Osteocyte (in vitro differentiated cells): ENCODE results near the gene CATSPER3. TPM values are rescaled to one million over a fixed set of nuclear protein-coding genes. Genes with fewer than 3 reads are reported as not detected.

Experiments
- DNase-seq: peaks from one replicate; pipeline ENCODE4 v3.0.0; 2021; ENCODE audit warnings: mixed read lengths; ENCODE audit not compliant: unreplicated experiment; ENCODE audit errors: extremely low spot score
- H3K27ac Mint-ChIP-seq: one replicate; pipeline ENCODE4 v1.8.0; 2021; ENCODE audit warnings: mild to moderate bottlenecking, mixed read lengths; ENCODE audit not compliant: unreplicated experiment
- H3K27me3 Mint-ChIP-seq: one replicate; pipeline ENCODE4 v1.8.0; 2021; ENCODE audit warnings: mixed read lengths; ENCODE audit not compliant: unreplicated experiment
- H3K36me3 Mint-ChIP-seq: one replicate; pipeline ENCODE4 v1.8.0; 2021; ENCODE audit warnings: mixed read lengths; ENCODE audit not compliant: unreplicated experiment
- H3K4me1 Mint-ChIP-seq: one replicate; pipeline ENCODE4 v1.8.0; 2021; ENCODE audit warnings: mixed read lengths; ENCODE audit not compliant: unreplicated experiment
- H3K4me3 Mint-ChIP-seq: one replicate; pipeline ENCODE4 v1.8.0; 2021; ENCODE audit warnings: mild to moderate bottlenecking, moderate library complexity, mixed read lengths; ENCODE audit not compliant: unreplicated experiment
- H3K9me3 Mint-ChIP-seq: one replicate; pipeline ENCODE4 v1.8.0; 2021; ENCODE audit warnings: mixed read lengths; ENCODE audit not compliant: unreplicated experiment
- total RNA-seq: library from RNA; stranded (reverse); gene quantifications from 2 replicates; pipeline ENCODE4 v1.2.1, GENCODE V29; 2021
- TF ChIP-seq, protein P1 (sequence below): fragments of 200-600 bp; sonication (generic); IDR thresholded peaks from 2 replicates; pipeline ENCODE4 v1.5.0; 2021; ENCODE audit warnings: antibody characterized with exemption, mild to moderate bottlenecking, moderate library complexity

CATSPER3 gene
- total RNA-seq, 1 donor from 2014 or later = not detected

GRCh38 chr5:134944630-134945029, 23.1 kb upstream of the CATSPER3 start:
- H3K36me3 Mint-ChIP-seq = peaks cover 9% of the 10 kb centered on the region
- DNase-seq = no peak
- H3K27me3 Mint-ChIP-seq = no peaks in the 10 kb centered on the region
- H3K4me1 Mint-ChIP-seq = peaks cover 2% of the 10 kb centered on the region
- no peak overlapping the region for H3K27ac Mint-ChIP-seq
- no peak overlapping the region for H3K4me3 Mint-ChIP-seq
- H3K9me3 Mint-ChIP-seq = no peaks in the 10 kb centered on the region
- TF ChIP-seq, protein P1, sequence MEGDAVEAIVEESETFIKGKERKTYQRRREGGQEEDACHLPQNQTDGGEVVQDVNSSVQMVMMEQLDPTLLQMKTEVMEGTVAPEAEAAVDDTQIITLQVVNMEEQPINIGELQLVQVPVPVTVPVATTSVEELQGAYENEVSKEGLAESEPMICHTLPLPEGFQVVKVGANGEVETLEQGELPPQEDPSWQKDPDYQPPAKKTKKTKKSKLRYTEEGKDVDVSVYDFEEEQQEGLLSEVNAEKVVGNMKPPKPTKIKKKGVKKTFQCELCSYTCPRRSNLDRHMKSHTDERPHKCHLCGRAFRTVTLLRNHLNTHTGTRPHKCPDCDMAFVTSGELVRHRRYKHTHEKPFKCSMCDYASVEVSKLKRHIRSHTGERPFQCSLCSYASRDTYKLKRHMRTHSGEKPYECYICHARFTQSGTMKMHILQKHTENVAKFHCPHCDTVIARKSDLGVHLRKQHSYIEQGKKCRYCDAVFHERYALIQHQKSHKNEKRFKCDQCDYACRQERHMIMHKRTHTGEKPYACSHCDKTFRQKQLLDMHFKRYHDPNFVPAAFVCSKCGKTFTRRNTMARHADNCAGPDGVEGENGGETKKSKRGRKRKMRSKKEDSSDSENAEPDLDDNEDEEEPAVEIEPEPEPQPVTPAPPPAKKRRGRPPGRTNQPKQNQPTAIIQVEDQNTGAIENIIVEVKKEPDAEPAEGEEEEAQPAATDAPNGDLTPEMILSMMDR = no peak

GRCh38 chr5:134945041-134945440, 22.7 kb upstream of the CATSPER3 start:
- H3K27ac Mint-ChIP-seq = no peak overlapping the region

DNA sequence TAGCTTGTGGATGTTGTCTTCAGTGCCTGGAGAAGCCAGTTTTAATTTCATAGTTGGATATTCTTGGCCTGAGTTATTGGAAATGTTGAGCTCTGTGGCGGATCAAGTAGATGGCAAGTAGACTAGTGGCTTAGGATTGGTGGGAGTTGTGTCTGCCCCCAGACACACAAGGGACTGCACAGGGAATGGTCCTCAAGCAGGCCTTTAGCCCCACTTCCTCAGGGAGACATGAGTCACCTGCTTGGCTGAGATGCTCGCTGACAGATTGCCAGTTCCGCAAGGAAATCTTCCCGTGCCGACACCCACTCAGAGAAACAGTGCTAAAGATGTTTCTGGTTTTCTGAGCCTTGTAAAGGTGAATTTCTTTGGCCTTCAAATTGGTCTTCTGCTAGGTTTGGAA, 18.8 kb upstream of the CATSPER3 start:
- Mint-ChIP-seq H3K36me3 (peaks cover 4% of the 10 kb centered on the region), H3K4me1 (peaks cover under 1% of the 10 kb centered on the region), H3K27ac (no peak overlapping the region), H3K4me3 (no peak overlapping the region), H3K9me3 (peaks cover 4% of the 10 kb centered on the region), H3K27me3 (no peaks in the 10 kb centered on the region)
- TF ChIP-seq, protein P1 = no peak
- DNase-seq = no peak

More at GRCh38 chr5:134945041-134945440, 22.7 kb upstream of the CATSPER3 start:
- H3K9me3 Mint-ChIP-seq = no peaks in the 10 kb centered on the region
- peaks cover 2% of the 10 kb centered on the region for H3K4me1 Mint-ChIP-seq
- H3K27me3 Mint-ChIP-seq = no peaks in the 10 kb centered on the region
- DNase-seq = no peak
- peaks cover 6% of the 10 kb centered on the region for H3K36me3 Mint-ChIP-seq
- no peak overlapping the region for H3K4me3 Mint-ChIP-seq
- TF ChIP-seq, protein P1 = no peak

DNA sequence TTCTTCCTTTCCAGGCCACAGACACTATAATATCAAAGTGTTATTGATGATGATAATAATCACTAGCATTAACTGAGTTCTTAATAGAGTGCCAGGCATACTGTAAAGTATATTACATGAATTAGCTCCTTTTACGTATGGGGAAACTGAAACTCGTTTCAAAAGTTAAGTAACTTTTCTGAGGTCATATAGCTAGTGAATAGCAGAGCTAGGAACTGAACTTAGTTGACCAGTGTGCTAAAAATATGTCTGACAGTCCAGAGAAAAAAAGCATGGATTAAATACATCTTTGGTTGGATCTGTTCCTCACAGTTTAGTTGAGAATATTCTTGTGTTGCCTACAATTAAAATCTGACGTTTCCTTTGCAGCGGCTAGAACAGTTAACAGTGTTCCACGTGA, 18.4 kb upstream of the CATSPER3 start:
- no peak overlapping the region for H3K27ac Mint-ChIP-seq
- no peak overlapping the region for H3K4me3 Mint-ChIP-seq
- no peaks in the 10 kb centered on the region for H3K4me1 Mint-ChIP-seq
- peaks cover 4% of the 10 kb centered on the region for H3K9me3 Mint-ChIP-seq
- H3K36me3 Mint-ChIP-seq = peaks cover 6% of the 10 kb centered on the region
- no peak for DNase-seq
- no peaks in the 10 kb centered on the region for H3K27me3 Mint-ChIP-seq
- TF ChIP-seq, protein P1 = no peak

GRCh38 chr5:134957920-134958608, 9.6 kb upstream of the CATSPER3 start:
- TF ChIP-seq, protein P1 = no peak
- H3K27ac Mint-ChIP-seq = no peak overlapping the region
- H3K9me3 Mint-ChIP-seq = peaks cover 4% of the 10 kb centered on the region
- H3K27me3 Mint-ChIP-seq = no peaks in the 10 kb centered on the region
- no peaks in the 10 kb centered on the region for H3K4me1 Mint-ChIP-seq
- no peak overlapping the region for H3K4me3 Mint-ChIP-seq
- DNase-seq = no peak
- peaks cover 20% of the 10 kb centered on the region for H3K36me3 Mint-ChIP-seq
